Erythroblast (primary cell): Measurements from ENCODE around the gene MAPRE3.

Experiments
- GATA1 ChIP-seq: IDR thresholded peaks from 2 replicates; pipeline ENCODE4 v1.6.1; 2011; ENCODE audit warnings: low read depth, mild to moderate bottlenecking, control low read depth, low read length, moderate library complexity
- POLR2A ChIP-seq: IDR thresholded peaks from 2 replicates; pipeline ENCODE4 v1.6.1; 2011; ENCODE audit warnings: mild to moderate bottlenecking, low read length

DNA sequence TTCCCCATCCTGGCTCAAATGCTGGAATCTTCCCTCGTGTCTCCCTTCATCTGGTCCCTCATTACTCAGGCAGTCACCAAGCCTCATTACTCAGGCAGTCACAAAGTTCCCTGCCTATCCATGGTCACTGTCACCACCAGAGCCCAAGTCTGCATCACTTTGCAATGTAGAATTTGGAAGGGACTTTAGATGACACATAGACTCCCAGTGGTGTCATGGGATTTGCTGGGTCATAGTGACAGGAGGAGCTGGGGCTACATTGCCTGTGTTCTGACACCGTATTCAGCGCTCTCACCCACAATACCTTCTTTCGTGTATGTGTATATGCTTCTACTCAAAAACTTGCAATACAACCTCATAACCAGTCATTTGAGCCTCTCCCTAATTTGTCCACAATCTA, 105.9 kb downstream of the MAPRE3 start:
- TF ChIP-seq POLR2A: no peak
- TF ChIP-seq GATA1: no peak
